Stimulated activated naive CD4-positive, alpha-beta T cell (primary cell): ENCODE data around the gene ITGB8.

Experiments
- DNase-seq, 6 experiments: peaks; one replicate each; lab custom pipeline; 2025; lab: John Stamatoyannopoulos, UW

ITGB8 gene

DNA sequence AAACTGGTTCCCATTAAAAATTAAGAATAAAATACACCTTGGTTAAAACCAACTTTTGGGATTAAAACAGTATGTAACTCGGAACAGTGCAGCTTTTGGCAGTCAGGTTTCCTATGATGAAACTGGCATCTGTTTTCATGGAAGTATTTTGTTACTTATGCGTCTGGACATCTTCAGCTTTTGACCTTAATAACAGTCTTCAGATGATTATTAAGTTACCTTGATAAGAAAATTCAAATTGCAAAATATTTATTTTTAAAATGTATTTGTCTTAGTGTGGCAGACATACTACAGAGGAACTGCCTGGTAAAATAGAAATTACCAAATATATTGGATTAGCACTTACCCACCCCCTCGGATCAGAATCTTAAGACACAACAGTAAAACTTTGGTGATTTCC, 100.0 kb downstream of the ITGB8 start:
- DNase-seq, result no peak

GRCh38 chr7:20431146-20431545, 100.4 kb downstream of the ITGB8 start:
- DNase-seq, result no peak

DNA sequence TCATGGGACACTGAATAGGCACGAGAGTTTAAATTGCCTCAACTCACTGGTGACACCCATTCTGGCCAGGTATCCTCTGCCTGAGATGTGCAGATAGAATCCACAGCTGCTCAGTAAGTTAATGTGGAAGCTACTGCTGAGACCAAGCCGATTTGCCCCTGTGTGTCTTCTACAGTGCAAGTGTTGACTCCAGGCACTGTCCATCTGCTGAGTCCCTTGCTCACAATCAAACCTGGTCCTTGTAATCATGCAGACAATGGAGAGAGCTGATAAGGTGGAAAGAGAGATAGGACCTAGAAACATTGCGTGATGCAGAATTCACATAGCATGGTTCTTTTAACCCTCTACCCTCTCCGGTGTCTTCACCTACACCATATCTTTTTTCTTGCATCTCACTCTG, 101.4 kb downstream of the ITGB8 start:
- DNase-seq, result no peak

DNA sequence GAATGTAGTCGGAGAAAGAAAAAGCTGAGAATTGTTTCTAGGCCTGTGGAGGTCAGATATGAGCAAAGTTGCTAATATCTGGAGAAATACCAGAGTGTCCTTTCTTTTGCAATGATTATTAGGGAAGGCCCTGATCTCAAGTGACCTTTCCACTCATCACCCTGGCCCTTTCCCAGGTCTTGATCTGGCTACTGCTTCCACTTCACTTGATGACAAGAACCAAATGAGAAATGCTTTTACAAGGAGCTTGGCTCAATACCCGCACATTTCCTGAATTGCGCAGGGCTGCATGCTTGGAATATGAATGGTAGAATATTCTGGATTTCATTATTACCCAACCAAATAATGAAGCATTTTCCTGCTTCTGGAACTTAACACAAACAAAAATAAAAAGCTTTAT, 104.6 kb downstream of the ITGB8 start:
- no peak for DNase-seq

- DNase-seq, result no peak
These were observed 107.5 kb downstream of the ITGB8 start for GRCh38 chr7:20438248-20438647.

DNA sequence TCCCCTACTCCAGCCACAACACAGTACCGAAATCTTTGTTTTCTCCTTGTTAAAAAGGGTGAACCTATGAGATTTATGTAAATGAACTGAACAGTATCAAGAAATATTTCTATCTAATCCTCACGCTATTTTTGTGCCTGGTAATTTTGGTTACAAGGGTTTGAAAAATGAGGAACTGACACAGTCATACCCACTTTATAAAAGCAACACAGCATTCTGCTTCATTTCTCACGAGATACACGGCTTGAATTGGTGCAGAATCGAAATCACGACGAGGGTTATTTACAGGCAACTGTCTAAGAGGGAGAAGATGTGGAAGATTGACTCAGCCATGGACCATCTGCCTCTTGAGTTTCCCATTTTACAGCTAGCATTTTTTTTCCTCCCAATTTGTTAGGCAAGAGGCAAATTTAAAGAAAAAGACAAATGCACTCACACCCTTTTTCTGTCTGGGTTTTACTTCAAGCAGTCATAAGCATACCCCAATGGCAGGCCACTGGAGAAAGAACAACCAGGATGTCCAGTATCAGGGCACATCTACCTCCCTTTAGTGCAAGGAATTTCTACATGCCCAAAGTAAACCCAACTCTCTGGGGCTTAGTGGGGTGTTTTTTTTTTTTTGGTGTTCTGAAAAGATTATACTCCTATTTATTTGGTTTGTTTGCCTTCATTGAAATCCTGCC, 108.1 kb downstream of the ITGB8 start:
- DNase-seq, result no peak

DNA sequence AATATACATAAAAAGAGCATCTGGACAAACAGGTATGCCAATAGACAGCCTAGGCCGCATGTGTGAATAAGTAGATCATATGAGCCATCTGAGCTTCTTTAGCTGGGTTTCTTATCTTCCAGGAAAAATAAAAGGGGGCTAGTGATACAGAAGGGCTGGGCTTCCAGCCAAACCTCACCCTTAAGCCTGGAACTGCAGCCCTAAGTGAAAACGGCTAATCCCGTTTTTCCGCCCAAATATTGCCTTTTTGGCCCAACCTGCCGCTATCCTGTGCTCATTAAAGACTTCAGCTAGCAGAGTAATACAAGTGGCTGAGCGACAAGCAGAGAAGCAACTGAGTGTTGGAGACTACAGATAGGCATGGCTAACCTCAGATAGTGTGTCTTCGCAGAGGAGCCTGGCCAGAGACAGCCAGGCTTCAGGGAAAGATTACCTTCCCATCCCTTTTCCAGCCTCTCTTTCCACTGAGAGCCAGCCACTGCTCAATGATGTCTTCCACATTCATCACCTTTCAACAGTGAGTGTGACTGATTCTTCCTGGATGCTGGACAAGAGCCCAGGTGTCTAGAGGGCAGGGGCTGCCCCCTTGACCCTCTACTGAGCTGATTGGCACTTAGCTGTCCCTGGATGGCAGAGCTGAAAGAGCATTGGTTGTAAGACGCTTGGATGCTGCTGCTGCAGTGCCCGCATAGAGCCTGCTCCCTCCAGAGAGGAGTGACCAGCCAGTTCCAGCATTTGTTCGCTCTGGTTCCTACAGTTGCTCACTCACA, 108.9 kb downstream of the ITGB8 start:
- no peak for DNase-seq

GRCh38 chr7:20440472-20441105, 109.9 kb downstream of the ITGB8 start:
- no peak for DNase-seq

DNA sequence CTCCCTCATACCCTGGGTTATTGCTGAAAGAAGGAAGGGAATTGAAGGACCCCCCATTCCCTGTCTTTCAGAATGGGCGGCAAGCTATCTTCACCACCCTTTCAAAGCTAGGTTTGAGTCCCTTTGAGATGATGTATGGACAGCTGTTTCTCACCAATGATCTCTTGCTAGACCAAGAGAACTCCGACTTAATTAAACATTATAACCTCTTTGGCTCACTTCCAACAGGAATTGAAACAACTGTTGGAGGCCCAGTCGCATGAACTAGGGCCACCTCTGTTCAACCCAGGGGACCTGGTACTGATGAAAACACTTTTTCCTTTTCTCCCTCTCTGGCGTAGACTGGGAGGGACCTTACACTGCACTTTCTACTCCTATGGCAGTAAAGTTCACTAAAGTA, 110.6 kb downstream of the ITGB8 start:
- DNase-seq, result peak in 1 of 6 experiments; percentile 1

GRCh38 chr7:20441991-20442441, 111.3 kb downstream of the ITGB8 start:
- DNase-seq, result no peak

DNA sequence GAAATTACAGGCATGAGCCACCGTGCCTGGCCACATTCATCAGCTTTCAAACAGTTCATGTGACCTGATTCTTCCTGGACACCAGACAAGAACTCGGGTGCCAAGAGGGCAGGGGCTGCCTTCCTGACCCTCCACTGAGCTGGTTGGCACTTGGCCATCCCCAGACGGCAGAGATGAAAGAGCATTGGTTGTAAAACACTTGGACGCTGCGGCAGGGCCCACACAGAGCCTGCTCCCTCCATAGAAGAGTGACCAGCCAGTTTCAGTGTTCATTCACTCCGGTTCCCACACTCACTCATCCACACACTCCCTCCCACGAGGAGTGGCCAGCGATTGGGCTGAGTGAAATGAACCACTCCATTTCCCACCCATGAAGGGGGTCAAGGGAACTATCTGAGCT, 112.3 kb downstream of the ITGB8 start:
- DNase-seq, result no peak

- no peak for DNase-seq
These were observed 113.5 kb downstream of the ITGB8 start for GRCh38 chr7:20444030-20444800.

DNA sequence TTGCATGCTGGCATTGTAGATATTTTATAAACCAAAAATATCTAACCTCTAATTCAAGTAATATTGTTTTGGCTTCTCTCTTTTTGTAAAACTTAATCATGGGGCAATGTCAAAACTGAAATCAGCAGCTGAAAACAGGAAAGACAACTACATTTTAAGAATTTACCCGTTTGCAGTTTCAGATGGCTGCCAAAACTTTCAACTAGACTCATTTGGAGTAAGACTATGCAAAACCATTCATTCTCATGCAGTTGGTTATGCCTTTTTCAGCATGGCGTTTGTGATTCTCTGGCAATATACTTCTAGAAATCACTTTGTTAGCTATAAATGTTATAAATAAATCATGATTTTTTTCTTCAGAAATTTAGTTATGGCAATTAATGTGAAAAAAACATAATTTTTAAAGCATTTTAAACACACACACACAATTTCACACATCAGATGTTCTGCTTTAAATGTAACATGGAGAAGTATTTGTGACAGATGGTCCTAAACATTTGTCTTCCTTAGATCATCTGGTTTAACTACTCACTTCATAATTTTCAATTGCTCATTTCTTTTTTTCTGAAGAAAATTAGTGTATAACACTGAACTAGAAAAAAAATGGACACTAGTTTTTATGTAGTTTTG, 116.4 kb downstream of the ITGB8 start:
- no peak for DNase-seq

DNA sequence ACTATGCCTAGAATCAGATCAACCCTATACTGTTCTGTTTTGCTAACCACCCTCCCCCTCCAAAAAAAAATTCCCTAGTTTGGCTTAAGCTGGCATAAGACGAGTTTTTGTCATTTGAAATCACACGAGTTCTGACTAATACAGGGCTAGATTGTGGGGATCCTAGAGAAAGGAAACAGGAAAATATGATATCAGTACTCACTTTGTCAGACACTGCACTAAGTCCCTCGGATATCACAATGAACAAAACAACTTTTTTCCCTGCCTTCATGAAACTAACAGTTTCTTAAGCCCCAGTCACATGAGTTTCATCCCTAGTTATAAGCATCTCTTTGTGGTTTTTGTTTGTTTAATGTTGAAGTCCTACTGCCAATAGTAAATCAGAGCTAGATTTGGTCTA, 118.5 kb downstream of the ITGB8 start:
- DNase-seq, result no peak

GRCh38 chr7:20450536-20450935, 119.8 kb downstream of the ITGB8 start:
- DNase-seq, result no peak

- no peak for DNase-seq
These were observed 123.5 kb downstream of the ITGB8 start for GRCh38 chr7:20454202-20454601.

- no peak for DNase-seq
These were observed 126.0 kb downstream of the ITGB8 start for GRCh38 chr7:20456701-20457100.

DNA sequence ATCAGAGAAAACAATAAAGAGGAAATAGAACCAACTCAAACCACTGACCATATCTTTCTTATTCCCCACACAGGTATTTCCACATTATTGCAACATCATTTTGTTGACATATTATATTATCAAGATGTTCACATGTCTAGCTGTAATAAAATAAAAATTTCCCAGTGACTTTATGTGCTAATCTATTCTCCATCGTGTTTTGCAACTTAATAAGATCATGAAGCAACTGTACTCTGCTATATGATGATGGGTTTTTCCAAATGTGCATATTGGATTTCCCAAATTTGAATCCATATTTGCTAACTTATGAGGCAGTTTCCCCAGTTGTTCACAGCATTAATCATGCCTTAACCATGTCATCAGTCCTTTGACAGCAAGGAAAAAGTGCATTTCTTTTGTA, 127.8 kb downstream of the ITGB8 start:
- DNase-seq, result no peak

DNA sequence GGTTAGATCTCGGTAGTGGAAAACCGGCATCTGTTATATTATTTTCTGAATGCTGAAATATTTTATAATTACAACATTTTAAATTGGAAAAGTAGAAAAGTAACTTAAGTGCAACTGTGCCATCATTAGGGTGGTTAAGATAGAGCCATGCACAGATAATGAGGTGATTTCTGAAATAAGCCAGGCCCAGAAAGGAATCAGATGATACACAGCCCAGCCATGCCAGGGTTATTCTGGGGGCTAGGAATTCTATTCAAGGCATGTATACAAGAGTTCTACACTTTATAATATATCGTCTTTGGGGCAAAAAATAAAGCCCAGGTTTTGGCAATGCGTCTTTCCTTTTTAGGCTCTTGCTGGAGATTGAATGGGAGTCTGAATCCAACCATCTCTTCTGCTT, 128.7 kb downstream of the ITGB8 start:
- no peak for DNase-seq

GRCh38 chr7:20464891-20465290, 134.2 kb downstream of the ITGB8 start:
- no peak for DNase-seq
